ENCODE data around the gene RAX2. TPM values are rescaled to one million over a fixed set of nuclear protein-coding genes. Genes with fewer than 3 reads are reported as not detected.

The RAX2 gene
- total and polyA plus RNA-seq, 4 experiments from 2014 or later = not detected

DNA sequence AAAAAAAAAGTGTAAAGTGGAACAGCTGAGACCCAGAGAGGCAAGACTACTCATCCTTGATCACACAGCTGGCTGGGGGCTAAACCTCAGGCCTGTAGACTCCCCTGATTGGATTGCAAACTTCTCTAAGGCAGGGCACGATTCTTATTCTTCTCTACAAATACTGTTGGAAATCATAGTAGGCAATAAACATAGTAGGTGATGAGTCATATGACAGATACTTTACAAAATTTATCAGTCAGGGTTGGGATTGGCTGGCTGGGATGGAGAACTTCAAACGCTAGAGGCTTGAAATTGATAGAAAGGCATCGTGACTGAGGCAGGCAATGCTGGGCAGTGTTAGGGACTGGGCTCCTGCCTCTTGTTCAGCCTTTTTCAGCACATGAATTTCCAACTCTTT, 20.1 kb upstream of the RAX2 start:
- Histone ChIP-seq H3K27ac (ENCODE audit: low read depth, low read length) (no peak overlapping the region), H3K4me3 (ENCODE audit: low read length in 2 of 2) (no peak overlapping the region), H3K36me3 (ENCODE audit: insufficient read depth, low read length) (no peaks in the 10 kb centered on the region), H3K9me3 (ENCODE audit: control insufficient read depth in 1 of 2, low read length in 2 of 2) (peaks cover 0 to 6% of the 10 kb centered on the region in 2 donors), H3K27me3 (ENCODE audit: insufficient read depth, low read length) (no peaks in the 10 kb centered on the region), H3K4me1 (ENCODE audit: insufficient read depth, low read length) (no peaks in the 10 kb centered on the region)
- no peak for DNase-seq
- H3K4me3 Mint-ChIP-seq = no peak overlapping the region
- no peaks in the 10 kb centered on the region for H3K27me3 Mint-ChIP-seq
- no peak overlapping the region for H3K27ac Mint-ChIP-seq
- ChIA-PET POLR2A (ENCODE audit: partially characterized antibody) (no interaction called here), CTCF (ENCODE audit: partially characterized antibody) (no interaction called here)
- peaks cover 0 to 14% (median 8%) of the 10 kb centered on the region in 8 donors for H3K9me3 Mint-ChIP-seq
- H3K4me1 Mint-ChIP-seq = peaks cover 0 to 13% (median 10%) of the 10 kb centered on the region in 4 donors
- intact Hi-C loops (cut with micrococcal nuclease) = no loop called here
- peaks cover 3 to 7% of the 10 kb centered on the region in 2 donors for H3K36me3 Mint-ChIP-seq

- intact Hi-C loops (cut with micrococcal nuclease) = no loop called here
- Mint-ChIP-seq H3K4me3 (no peak overlapping the region), H3K36me3 (peaks cover 0 to 4% of the 10 kb centered on the region in 2 donors), H3K9me3 (peaks cover 0 to 8% (median under 1%) of the 10 kb centered on the region in 8 donors), H3K27ac (no peak overlapping the region), H3K27me3 (no peaks in the 10 kb centered on the region), H3K4me1 (peaks cover 2 to 11% (median 8%) of the 10 kb centered on the region in 4 donors)
- no peaks in the 10 kb centered on the region for H3K27me3 ChIP-seq (ENCODE audit: insufficient read depth, low read length)
- ChIA-PET POLR2A (ENCODE audit: partially characterized antibody) (interaction anchor here (1.3 kb wide), 1 partner anchor 28 kb away, joined by 3 read pairs; no protein-coding TSS in a partner anchor), CTCF (ENCODE audit: partially characterized antibody) (no interaction called here)
- no peak overlapping the region for H3K27ac ChIP-seq (ENCODE audit: low read depth, low read length)
- H3K4me3 ChIP-seq (ENCODE audit: low read length in 2 of 2) = no peak overlapping the region
- no peaks in the 10 kb centered on the region for H3K36me3 ChIP-seq (ENCODE audit: insufficient read depth, low read length)
- H3K9me3 ChIP-seq (ENCODE audit: control insufficient read depth in 1 of 2, low read length in 2 of 2) = no peaks in the 10 kb centered on the region
- DNase-seq = no peak
- H3K4me1 ChIP-seq (ENCODE audit: insufficient read depth, low read length) = peaks cover 6% of the 10 kb centered on the region
These were observed 18.9 kb upstream of the RAX2 start for GRCh38 chr19:3790941-3791340.

GRCh38 chr19:3790209-3790734, 18.2 kb upstream of the RAX2 start:
- H3K27ac ChIP-seq (ENCODE audit: low read depth, low read length) = no peak overlapping the region
- H3K4me3 ChIP-seq (ENCODE audit: low read length in 2 of 2) = no peak overlapping the region
- H3K9me3 ChIP-seq (ENCODE audit: control insufficient read depth in 1 of 2, low read length in 2 of 2) = no peaks in the 10 kb centered on the region
- H3K4me1 ChIP-seq (ENCODE audit: insufficient read depth, low read length) = peaks cover 6% of the 10 kb centered on the region
- Mint-ChIP-seq H3K4me1 (peaks cover 4 to 12% (median 9%) of the 10 kb centered on the region in 4 donors), H3K9me3 (peaks cover 0 to 8% (median under 1%) of the 10 kb centered on the region in 8 donors), H3K27me3 (no peaks in the 10 kb centered on the region), H3K4me3 (no peak overlapping the region), H3K27ac (no peak overlapping the region), H3K36me3 (peaks cover 0 to 4% of the 10 kb centered on the region in 2 donors)
- DNase-seq = no peak
- H3K27me3 ChIP-seq (ENCODE audit: insufficient read depth, low read length) = no peaks in the 10 kb centered on the region
- intact Hi-C loops (cut with micrococcal nuclease) = no loop called here
- CTCF ChIA-PET (ENCODE audit: partially characterized antibody) = no interaction called here
- no peaks in the 10 kb centered on the region for H3K36me3 ChIP-seq (ENCODE audit: insufficient read depth, low read length)
- POLR2A ChIA-PET (ENCODE audit: partially characterized antibody) = interaction anchor here (1.1 to 1.3 kb wide), 2 partner anchors 22 to 28 kb away, joined by 3 read pairs; no protein-coding TSS in a partner anchor

- H3K4me1 Mint-ChIP-seq = peaks cover 7 to 18% (median 10%) of the 10 kb centered on the region in 4 donors
- no peaks in the 10 kb centered on the region for H3K27me3 Mint-ChIP-seq
- no peak overlapping the region for H3K4me3 ChIP-seq (ENCODE audit: low read length in 2 of 2)
- no peaks in the 10 kb centered on the region for H3K9me3 ChIP-seq (ENCODE audit: control insufficient read depth in 1 of 2, low read length in 2 of 2)
- H3K4me1 ChIP-seq (ENCODE audit: insufficient read depth, low read length) = peaks cover 6% of the 10 kb centered on the region
- no peaks in the 10 kb centered on the region for H3K36me3 ChIP-seq (ENCODE audit: insufficient read depth, low read length)
- H3K4me3 Mint-ChIP-seq = peak overlapping the region in 3 of 8 donors; percentile 9 to 72 (median 21)
- ChIA-PET CTCF (ENCODE audit: partially characterized antibody) (interaction anchor here (0.9 kb wide), 1 partner anchor 33 kb away, joined by 3 read pairs; no protein-coding TSS in a partner anchor), POLR2A (ENCODE audit: partially characterized antibody) (interaction anchor here (0.6 to 1.1 kb wide), 5 partner anchors 23 to 401 kb away, joined by 3 to 7 read pairs (median 3); partner anchors contain the start of gene MRPL54)
- no peak overlapping the region for H3K27ac ChIP-seq (ENCODE audit: low read depth, low read length)
- no peak for DNase-seq
- no peaks in the 10 kb centered on the region for H3K27me3 ChIP-seq (ENCODE audit: insufficient read depth, low read length)
- peaks cover 0 to 8% (median under 1%) of the 10 kb centered on the region in 8 donors for H3K9me3 Mint-ChIP-seq
- H3K27ac Mint-ChIP-seq = peak overlapping the region in 4 of 7 donors; percentile 25 to 78 (median 50)
- peaks cover 0 to 4% of the 10 kb centered on the region in 2 donors for H3K36me3 Mint-ChIP-seq
- intact Hi-C loops (cut with micrococcal nuclease) = no loop called here
These were observed 17.2 kb upstream of the RAX2 start for GRCh38 chr19:3788996-3789778.

DNA sequence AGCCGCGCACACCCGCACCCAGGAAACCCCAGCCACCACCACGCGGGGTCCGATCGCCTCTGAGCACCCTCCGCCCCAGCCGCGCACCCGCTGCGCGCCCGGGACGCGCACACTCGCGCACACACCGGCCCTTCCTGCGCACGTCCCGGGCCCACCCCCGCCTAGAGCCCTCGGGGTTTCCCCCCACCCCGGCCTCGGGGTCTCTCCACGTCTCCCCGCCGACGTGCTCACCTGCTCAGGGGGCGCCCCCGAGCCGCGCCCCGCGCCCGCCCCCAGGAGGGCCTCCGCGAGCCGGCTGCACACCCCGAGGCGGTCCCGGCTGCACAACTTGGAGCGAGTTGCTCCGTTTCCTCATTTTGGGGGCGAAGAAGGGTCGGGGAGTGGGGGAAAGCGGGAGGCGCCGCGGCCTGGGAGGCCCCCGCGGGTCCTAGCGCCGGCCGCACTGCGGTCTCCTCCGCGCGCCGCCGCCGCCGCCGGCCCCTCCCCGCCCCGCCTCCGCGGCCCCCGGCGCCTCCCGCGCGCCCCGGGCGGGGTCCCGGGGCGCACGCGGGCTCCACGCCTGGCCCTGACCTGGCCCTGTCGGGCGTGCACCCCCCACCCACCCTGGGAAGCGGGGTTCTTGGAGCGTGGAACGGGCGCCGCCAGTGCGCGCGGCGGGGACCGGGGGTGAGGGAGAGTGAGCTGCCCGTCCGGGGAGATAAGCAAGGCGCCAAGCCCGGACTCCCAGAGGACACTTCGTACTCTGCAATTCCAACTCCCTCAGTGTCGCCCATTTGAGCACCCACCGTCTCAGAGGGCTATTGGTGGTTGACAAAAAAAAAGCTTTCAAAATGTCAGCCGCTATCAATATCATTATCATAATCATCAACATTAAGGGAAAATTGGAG, 14.2 kb upstream of the RAX2 start, which contains the start of gene MATK:
Gene MATK, minus strand, starts transcription at position 444 of the 887 bp plus-strand sequence. CDS start 1,246 bp downstream, outside the sequence.
- H3K27ac Mint-ChIP-seq = peak within 1 kb of the TSS in 4 of 7 donors; percentile 54 to 88 (median 60)
- H3K36me3 Mint-ChIP-seq = peaks cover 12 to 16% of the 10 kb centered on the region in 2 donors
- Histone ChIP-seq H3K9me3 (ENCODE audit: control insufficient read depth in 1 of 2, low read length in 2 of 2) (peaks cover 0 to 12% of the 10 kb centered on the region in 2 donors), H3K27ac (ENCODE audit: low read depth, low read length) (peak within 1 kb of the TSS; percentile 31), H3K27me3 (ENCODE audit: insufficient read depth, low read length) (no peaks in the 10 kb centered on the region), H3K36me3 (ENCODE audit: insufficient read depth, low read length) (no peaks in the 10 kb centered on the region), H3K4me1 (ENCODE audit: insufficient read depth, low read length) (peaks cover 6% of the 10 kb centered on the region), H3K4me3 (ENCODE audit: low read length in 2 of 2) (peak within 1 kb of the TSS; percentile 23 to 36)
- H3K4me3 Mint-ChIP-seq = peak within 1 kb of the TSS; percentile 82 to 85 (median 83)
- ChIA-PET CTCF (ENCODE audit: partially characterized antibody) (no interaction called here), POLR2A (ENCODE audit: partially characterized antibody) (interaction anchor here (1.0 to 2.1 kb wide), 4 partner anchors 12 to 36 kb away, joined by 3 to 8 read pairs (median 4); partner anchors contain the start of gene MRPL54)
- DNase-seq = peak in 1 of 5 donors; percentile 32
- intact Hi-C loops (cut with micrococcal nuclease) = loop anchor here (1.0 kb wide), 1 partner anchor 36 kb away; no protein-coding TSS in a partner anchor
- peaks cover 2 to 19% (median 16%) of the 10 kb centered on the region in 8 donors for H3K9me3 Mint-ChIP-seq
- no peaks in the 10 kb centered on the region for H3K27me3 Mint-ChIP-seq
- H3K4me1 Mint-ChIP-seq = peaks cover 8 to 18% (median 12%) of the 10 kb centered on the region in 4 donors

DNA sequence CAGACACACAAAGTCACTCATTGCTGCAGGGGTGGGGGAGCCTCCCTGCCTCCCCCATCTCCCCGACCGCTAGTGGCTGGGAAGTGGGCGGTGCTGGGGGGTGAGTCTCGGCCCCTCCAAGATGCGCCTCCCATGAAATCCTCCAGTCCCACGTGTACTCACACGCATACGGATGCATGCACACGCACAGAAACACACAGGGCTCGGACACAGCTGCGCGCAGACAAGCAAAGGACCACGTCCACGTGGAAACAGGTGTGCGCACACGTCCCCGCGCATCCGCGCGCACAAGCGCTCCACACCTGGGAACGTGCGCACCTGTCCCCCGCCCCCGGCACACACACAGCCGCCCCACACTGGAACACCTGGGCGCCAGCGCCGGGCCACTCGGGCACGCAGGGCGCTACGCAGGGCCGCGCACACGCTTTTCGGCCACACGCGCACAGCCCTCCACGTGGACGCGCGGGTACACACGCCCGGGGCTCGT, 13.5 kb upstream of the RAX2 start:
- POLR2A ChIA-PET (ENCODE audit: partially characterized antibody) = interaction anchor here (1.4 to 2.1 kb wide), 2 partner anchors 23 to 36 kb away, joined by 4 to 8 read pairs; partner anchors contain the start of gene MRPL54
- intact Hi-C loops (cut with micrococcal nuclease) = loop anchor here (1.0 kb wide), 1 partner anchor 37 kb away; no protein-coding TSS in a partner anchor
- H3K36me3 ChIP-seq (ENCODE audit: insufficient read depth, low read length) = no peaks in the 10 kb centered on the region
- peaks cover 7 to 19% (median 16%) of the 10 kb centered on the region in 4 donors for H3K4me1 Mint-ChIP-seq
- no peaks in the 10 kb centered on the region for H3K27me3 Mint-ChIP-seq
- H3K4me3 Mint-ChIP-seq = peak overlapping the region; percentile 82 to 85 (median 83)
- H3K9me3 ChIP-seq (ENCODE audit: control insufficient read depth in 1 of 2, low read length in 2 of 2) = peaks cover 0 to 17% of the 10 kb centered on the region in 2 donors
- peak in 3 of 5 donors; percentile 15 to 30 (median 24) for DNase-seq
- H3K4me1 ChIP-seq (ENCODE audit: insufficient read depth, low read length) = peaks cover 6% of the 10 kb centered on the region
- no peaks in the 10 kb centered on the region for H3K27me3 ChIP-seq (ENCODE audit: insufficient read depth, low read length)
- peaks cover 2 to 23% (median 19%) of the 10 kb centered on the region in 8 donors for H3K9me3 Mint-ChIP-seq
- CTCF ChIA-PET (ENCODE audit: partially characterized antibody) = no interaction called here
- H3K4me3 ChIP-seq (ENCODE audit: low read length in 2 of 2) = peak overlapping the region; percentile 23 to 36
- H3K27ac Mint-ChIP-seq = peak overlapping the region in 3 of 7 donors; percentile 52 to 88 (median 59)
- H3K36me3 Mint-ChIP-seq = peaks cover 14 to 20% of the 10 kb centered on the region in 2 donors
- peak overlapping the region; percentile 31 for H3K27ac ChIP-seq (ENCODE audit: low read depth, low read length)

Measured in CD4-positive, alpha-beta memory T cell (primary cell).